Measurements from ENCODE around the gene NGDN.

NGDN gene

DNA sequence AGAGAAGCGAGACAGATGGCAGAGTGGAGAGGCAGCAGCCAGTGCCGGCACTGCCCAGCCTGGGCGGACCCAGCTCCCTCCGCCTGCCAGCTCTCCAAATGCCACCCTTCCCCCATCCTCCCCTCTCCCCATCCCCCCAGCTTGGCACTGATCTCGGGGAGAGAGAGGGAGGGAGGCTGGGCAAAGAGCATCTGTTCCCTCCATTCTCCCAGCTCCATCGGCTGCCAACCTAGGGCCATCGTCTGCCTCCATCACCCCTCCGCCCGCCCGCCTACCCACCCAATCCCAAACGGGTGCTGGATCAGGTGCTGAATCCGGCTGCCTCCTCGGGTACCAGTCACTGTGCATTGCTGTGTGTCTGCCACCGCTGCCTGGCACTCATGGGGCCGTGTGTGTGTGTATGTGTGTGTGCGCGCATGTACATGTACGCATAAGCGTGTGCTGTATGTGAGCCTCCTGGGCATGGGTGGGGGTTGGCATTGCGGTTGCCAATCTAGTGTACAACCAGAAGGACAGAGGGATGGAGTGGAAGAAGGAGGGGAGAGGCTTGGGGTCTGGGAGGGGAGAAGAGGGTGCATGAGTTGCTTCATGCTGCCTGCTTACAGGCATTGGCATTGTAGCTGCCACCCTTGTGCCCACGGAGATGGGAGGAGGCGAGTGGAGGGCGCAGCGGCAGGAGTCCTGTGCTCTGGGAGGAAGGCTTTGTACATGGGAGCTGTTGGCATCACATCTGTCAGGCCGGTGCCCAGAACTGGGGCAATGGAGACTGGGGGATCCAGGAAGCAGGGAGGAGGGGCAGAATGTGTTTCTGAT, 43.7 kb downstream of the NGDN start:
- DNase-seq: no peak
- in situ Hi-C loops (cut with HindIII; ENCODE audit: low pct_ligation_motif_present, low pct_unique_long_range_greater_than_20kb, low sequenced_read_pairs): no loop called here

GRCh38 chr14:23513818-23514643, 44.5 kb downstream of the NGDN start:
- in situ Hi-C loops (cut with HindIII; ENCODE audit: low pct_ligation_motif_present, low pct_unique_long_range_greater_than_20kb, low sequenced_read_pairs): no loop called here
- DNase-seq: no peak

DNA sequence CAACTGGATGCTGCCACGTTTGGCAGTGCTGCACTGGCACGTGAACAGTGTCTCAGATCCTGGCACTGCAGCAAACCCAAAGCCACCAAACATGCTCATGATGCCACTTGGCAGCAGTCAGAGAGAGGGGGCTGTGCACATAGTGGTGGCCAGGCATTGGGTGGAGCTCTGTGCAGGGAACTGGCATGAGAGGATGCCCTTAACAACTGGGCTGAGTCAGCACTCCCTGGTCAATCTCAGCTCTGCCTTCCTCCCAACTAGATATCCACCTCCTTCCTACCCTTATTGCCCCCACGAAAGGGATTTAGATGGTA, 45.1 kb downstream of the NGDN start:
- in situ Hi-C loops (cut with HindIII; ENCODE audit: low pct_ligation_motif_present, low pct_unique_long_range_greater_than_20kb, low sequenced_read_pairs): no loop called here
- DNase-seq: no peak

DNA sequence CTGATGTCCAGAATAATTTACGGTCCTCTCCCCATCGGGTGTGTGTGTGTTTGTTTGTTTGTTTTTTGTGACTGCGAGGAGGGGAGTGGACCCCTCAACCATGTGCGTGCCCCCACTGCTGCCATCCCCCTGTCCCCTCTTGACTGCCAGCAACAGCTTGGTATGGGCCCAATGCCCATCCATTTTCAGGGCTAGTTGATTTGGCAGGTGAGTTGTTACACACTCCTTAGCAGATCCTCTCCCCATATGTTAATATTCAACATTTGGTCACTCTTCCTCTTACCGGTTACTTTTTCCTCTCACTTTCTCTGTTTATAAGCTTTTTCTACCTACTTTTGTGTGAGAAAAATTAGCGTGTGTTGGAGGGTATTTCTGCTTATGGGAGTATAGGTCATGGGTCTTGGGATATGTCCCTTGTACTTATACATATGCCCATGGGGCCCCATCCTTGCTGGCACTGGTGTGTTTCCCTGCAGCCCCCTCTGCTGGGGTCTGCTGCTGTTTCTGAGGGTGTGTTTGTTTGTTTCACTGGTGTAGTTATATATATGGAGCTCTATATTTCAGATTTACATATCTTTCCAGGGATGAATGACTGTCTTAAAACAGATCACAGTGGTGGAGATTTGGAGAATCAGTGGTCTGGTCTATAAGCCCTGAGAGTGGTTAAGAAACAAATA, 48.3 kb downstream of the NGDN start:
- in situ Hi-C loops (cut with HindIII; ENCODE audit: low pct_ligation_motif_present, low pct_unique_long_range_greater_than_20kb, low sequenced_read_pairs): no loop called here
- DNase-seq: no peak

GRCh38 chr14:23518709-23519108, 49.2 kb downstream of the NGDN start:
- in situ Hi-C loops (cut with HindIII; ENCODE audit: low pct_ligation_motif_present, low pct_unique_long_range_greater_than_20kb, low sequenced_read_pairs): no loop called here
- no peak for DNase-seq

GRCh38 chr14:23520899-23521533, 51.5 kb downstream of the NGDN start:
- DNase-seq: no peak
- in situ Hi-C loops (cut with HindIII; ENCODE audit: low pct_ligation_motif_present, low pct_unique_long_range_greater_than_20kb, low sequenced_read_pairs): no loop called here

DNA sequence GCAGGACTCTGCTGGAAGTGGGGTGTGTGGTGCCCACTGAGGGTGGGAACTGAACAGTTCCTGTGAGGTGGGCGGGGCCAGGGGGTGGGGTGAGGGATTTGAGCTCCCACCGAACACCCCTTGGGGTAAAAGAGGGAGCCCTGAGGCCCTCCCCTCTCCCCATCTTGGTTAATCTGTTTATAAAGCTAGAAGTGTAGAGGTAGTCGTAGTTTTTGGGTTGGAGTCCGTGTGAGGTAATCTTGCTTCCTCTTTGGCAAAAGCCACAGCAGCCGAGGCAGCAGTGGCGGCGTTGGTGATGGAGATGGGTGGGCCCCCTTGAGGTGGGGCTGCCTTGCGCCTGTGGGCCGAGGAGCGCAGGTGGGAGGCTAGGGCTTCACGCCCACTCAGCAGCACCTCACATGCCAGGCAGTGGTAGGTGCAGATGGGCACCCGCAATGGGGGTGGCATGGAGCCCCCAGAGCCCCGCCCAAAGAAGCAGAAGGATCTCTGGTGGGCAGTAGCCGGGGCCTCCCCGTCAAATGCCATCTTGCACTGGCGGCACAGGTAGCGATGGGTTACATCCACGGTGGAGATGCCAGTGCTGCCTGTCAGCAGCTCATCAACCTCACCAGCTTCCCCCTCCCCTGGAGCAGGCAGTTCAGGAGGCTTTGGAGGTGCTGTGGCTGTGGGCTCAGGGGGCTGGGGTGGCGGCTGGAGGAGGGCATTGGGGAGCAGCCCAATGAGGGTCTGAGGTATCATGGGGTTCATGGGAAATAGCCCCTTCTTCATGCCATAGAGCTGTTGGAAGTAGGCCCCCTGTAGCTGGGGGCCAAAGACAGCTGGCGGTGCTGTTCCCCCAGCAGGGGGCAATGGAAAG, 52.5 kb downstream of the NGDN start:
- no peak for DNase-seq
- in situ Hi-C loops (cut with HindIII; ENCODE audit: low pct_ligation_motif_present, low pct_unique_long_range_greater_than_20kb, low sequenced_read_pairs): no loop called here

DNA sequence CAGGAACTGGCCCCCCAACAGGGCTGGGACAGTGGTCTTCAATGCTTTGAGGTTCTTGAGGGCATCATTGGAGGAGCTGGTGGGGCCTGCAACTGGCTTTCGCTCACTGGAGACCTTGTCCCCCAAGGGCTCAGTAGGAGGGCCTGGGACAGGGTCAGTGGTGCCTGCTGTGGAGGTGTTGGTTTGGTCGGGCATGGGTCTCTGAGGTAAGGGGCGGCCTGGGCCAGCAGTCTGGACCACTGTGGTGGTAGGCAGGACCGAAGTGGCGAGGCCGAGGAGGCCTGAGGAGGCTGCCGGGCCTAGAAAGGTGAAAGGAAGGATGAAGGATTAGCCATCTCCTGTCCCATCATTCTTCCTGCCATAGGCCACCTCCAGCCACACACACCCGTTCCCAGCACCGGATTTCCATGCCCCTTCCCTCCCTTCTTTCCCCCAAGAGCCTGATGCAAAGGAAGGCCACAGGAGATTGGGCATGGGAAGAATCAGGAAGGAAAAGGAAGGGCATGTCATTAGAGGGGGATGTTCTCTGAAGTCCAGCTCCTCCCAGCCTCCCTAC, 53.2 kb downstream of the NGDN start:
- DNase-seq: no peak
- in situ Hi-C loops (cut with HindIII; ENCODE audit: low pct_ligation_motif_present, low pct_unique_long_range_greater_than_20kb, low sequenced_read_pairs): no loop called here

- no peak for DNase-seq
- in situ Hi-C loops (cut with HindIII; ENCODE audit: low pct_ligation_motif_present, low pct_unique_long_range_greater_than_20kb, low sequenced_read_pairs): no loop called here
Measured at GRCh38 chr14:23523229-23524016, 53.9 kb downstream of the NGDN start.

- in situ Hi-C loops (cut with HindIII; ENCODE audit: low pct_ligation_motif_present, low pct_unique_long_range_greater_than_20kb, low sequenced_read_pairs): no loop called here
- no peak for DNase-seq
Measured at GRCh38 chr14:23524954-23525353, 55.5 kb downstream of the NGDN start.

GRCh38 chr14:23525611-23526010, 56.1 kb downstream of the NGDN start:
- DNase-seq: no peak
- in situ Hi-C loops (cut with HindIII; ENCODE audit: low pct_ligation_motif_present, low pct_unique_long_range_greater_than_20kb, low sequenced_read_pairs): no loop called here
